K562 (cell line): ENCODE results near the gene PILRA. TPM values are rescaled to one million over a fixed set of nuclear protein-coding genes. Genes with fewer than 3 reads are reported as not detected.
A peak's percentile ranks its signal among the peaks of the same experiment; 100 is the strongest.

Experiments used
- ATAC-seq: fragments of 200-7000 bp; cut with Tn5 transposase; 3 replicates; pipeline ENCODE4 v1.9.1; 2020; ENCODE audit warnings: moderate library complexity
- BruUV-seq: library from RNA; stranded (reverse); fragments of 400-500 nt; replicated peaks from 2 replicates; lab custom pipeline; 2021; lab: Mats Ljungman, UMichigan
- CTCF ChIA-PET: fragments of 300-600 bp; formaldehyde crosslinking; extraction: SDS; loops from one replicate; lab custom pipeline; 2021; ENCODE audit warnings: low intra/inter-chr PET ratio; lab: Yijun Ruan, JAX
- POLR2A ChIA-PET: fragments of 300-600, 350-650 bp; sonication (Branson Sonifier 250); formaldehyde crosslinking; extraction: SDS; loops from one replicate; lab custom pipeline; 2021; ENCODE audit warnings: antibody characterized with exemption, inconsistent platforms; lab: Yijun Ruan, JAX
- DNase-seq, 4 experiments: peaks; one replicate each; pipeline versions ENCODE4 v3.0.0 to v3.0.0-alpha.2; 2011 to 2018; ENCODE audit warnings: low spot score in 3 of 4, mixed read lengths in 3 of 4; ENCODE audit errors: extremely low read depth in 1 of 4
- FAIRE-seq: peaks from 2 replicates; lab custom pipeline; 2011; peaks lifted over from hg19 to GRCh38; lab: Jason Lieb, UNC
- H2AFZ ChIP-seq: 2 replicates; pipeline ENCODE4 v1.6.0; 2011; ENCODE audit warnings: low read depth, low read length, control low read depth, inconsistent platforms
- H3K27ac ChIP-seq: fragments of 200-600 bp; 3 replicates; pipeline ENCODE4 v1.8.0; 2011; ENCODE audit warnings: low read depth, mild to moderate bottlenecking, control low read depth, inconsistent platforms, low read length, moderate library complexity, mixed read lengths; ENCODE audit errors: extremely low read depth
- H3K27me3 ChIP-seq, 2 experiments: fragments of 300-600 bp in 1 of 2; 2 replicates in 1 of 2; 3 replicates in 1 of 2; pipeline versions ENCODE4 v1.6.0 to v1.8.0; 2011; ENCODE audit warnings: inconsistent platforms in 2 of 2, low read length in 2 of 2, mild to moderate bottlenecking in 1 of 2, mixed read lengths in 1 of 2, moderate library complexity in 1 of 2; ENCODE audit not compliant: control insufficient read depth in 2 of 2, insufficient read depth in 2 of 2
- H3K36me3 ChIP-seq: fragments of 300-600 bp; 3 replicates; pipeline ENCODE4 v1.8.0; 2011; ENCODE audit warnings: mild to moderate bottlenecking, low read length, inconsistent platforms; ENCODE audit not compliant: control insufficient read depth, insufficient read depth
- H3K4me1 ChIP-seq, 2 experiments: fragments of 200-600 bp in 1 of 2; replicated peaks in 1 of 2; 2 replicates in 1 of 2; 3 replicates in 1 of 2; pipeline versions ENCODE4 v1.5.1 to v1.8.0; 2011; ENCODE audit warnings: inconsistent platforms in 2 of 2, low read length in 2 of 2, mild to moderate bottlenecking in 1 of 2, mixed read lengths in 1 of 2, moderate library complexity in 1 of 2; ENCODE audit not compliant: control insufficient read depth in 2 of 2, insufficient read depth in 2 of 2
- H3K4me2 ChIP-seq: 2 replicates; pipeline ENCODE4 v1.6.1; 2011; ENCODE audit warnings: low read length, control low read depth, inconsistent platforms, mixed read lengths; ENCODE audit not compliant: insufficient read depth
- H3K4me3 ChIP-seq: fragments of 200-600 bp; sonication (generic), shearing (Covaris generic); 2 replicates; pipeline ENCODE4 v1.5.1; 2016; ENCODE audit warnings: control low read depth, inconsistent platforms
- H3K79me2 ChIP-seq: fragments of 200-600 bp; 3 replicates; pipeline ENCODE4 v1.8.0; 2011; ENCODE audit warnings: low read length, inconsistent platforms; ENCODE audit not compliant: control insufficient read depth, insufficient read depth
- H3K9ac ChIP-seq, 2 experiments: 2 replicates each; pipeline versions ENCODE4 v1.6.0 to v1.6.1; 2011; ENCODE audit warnings: low read depth in 2 of 2, low read length in 2 of 2, control low read depth in 1 of 2, inconsistent platforms in 1 of 2, mild to moderate bottlenecking in 1 of 2, mixed read lengths in 1 of 2; ENCODE audit not compliant: insufficient read depth in 1 of 2
- H3K9me1 ChIP-seq: one replicate; pipeline ENCODE4 v1.6.0; 2011; ENCODE audit warnings: inconsistent platforms, mild to moderate bottlenecking, low read length, moderate library complexity; ENCODE audit not compliant: control insufficient read depth, insufficient read depth
- H3K9me3 ChIP-seq: replicated peaks from 2 replicates; pipeline ENCODE4 v1.5.1; 2011; ENCODE audit warnings: low read depth, low read length, inconsistent platforms; ENCODE audit not compliant: control insufficient read depth, insufficient read depth
- H4K20me1 ChIP-seq: replicated peaks from 2 replicates; pipeline ENCODE4 v1.6.1; 2011; ENCODE audit warnings: low read length, inconsistent platforms, mixed read lengths; ENCODE audit not compliant: control insufficient read depth, insufficient read depth
- ELK3 ChIP-seq: fragments of 450-650 bp; formaldehyde crosslinking; IDR thresholded peaks from 2 replicates; pipeline ENCODE4 v1.4.0; 2020; ENCODE audit warnings: mild to moderate bottlenecking
- IRF9 ChIP-seq: fragments of 450-650 bp; IDR thresholded peaks from 2 replicates; pipeline ENCODE4 v1.6.1; 2016; ENCODE audit warnings: missing biosample characterization, missing genetic modification characterization
- KLF10 ChIP-seq: fragments of 250-450 bp; sonication (Bioruptor Pico); IDR thresholded peaks from 2 replicates; pipeline ENCODE4 v1.6.1; 2021; ENCODE audit warnings: matching md5 sums
- YBX1 ChIP-seq: fragments of 450-650 bp; IDR thresholded peaks from 2 replicates; pipeline ENCODE4 v1.7.1; 2016; ENCODE audit warnings: mild to moderate bottlenecking
- ZNF407 ChIP-seq: fragments of 450-650 bp; IDR thresholded peaks from 2 replicates; pipeline ENCODE4 v1.6.1; 2016; ENCODE audit warnings: low read depth
- WGBS: fragments of 100-300 bp; shearing (Covaris generic); methylation state at CpG from one replicate; pipeline ENCODE4 v1.1.6; 2016; ENCODE audit warnings: low coverage, mixed read lengths; ENCODE audit not compliant: insufficient coverage; ENCODE audit errors: missing lambda C conversion rate; 5-methylcytosine and 5-hydroxymethylcytosine counted together
- in situ Hi-C: fragments of 300-500 bp; cut with MboI; formaldehyde crosslinking; loops from 4 replicates; pipeline ENCODE4 v1.15.0; 2018; ENCODE audit warnings: inconsistent platforms, mixed read lengths
- intact Hi-C: fragments of 100-400 bp; cut with micrococcal nuclease; formaldehyde crosslinking; loops from 2 replicates; pipeline ENCODE4 v1.14.2; 2022
- polyA plus RNA-seq, 8 experiments: library from polyadenylated mRNA; depleted of rRNA in 4 of 8; stranded (reverse) in 5 of 8; unstranded in 3 of 8; fragments of >200 nt; fragmentation: Nextera tagmentation in 2 of 8; fragmentation: Illumina TruSeq in 1 of 8; extraction: Ambion mirVana in 2 of 8; extraction: Trizol in 1 of 8; gene quantifications; 2 replicates each; pipeline versions ENCODE4 v1.2.1 to v1.2.3, GENCODE V29; 2011 to 2014; ENCODE audit warnings: inconsistent platforms in 1 of 8, missing spikeins in 1 of 8
- total RNA-seq, 7 experiments: library from RNA; depleted of rRNA in 6 of 7; stranded (reverse); fragments of >200 nt in 6 of 7; fragmentation: Illumina TruSeq in 2 of 7; extraction: Trizol in 2 of 7; gene quantifications; 2 replicates each; pipeline versions ENCODE4 v1.2.1 to v1.2.3, GENCODE V29; 2011 to 2021; ENCODE audit warnings: low replicate concordance in 1 of 7
- TF ChIP-seq, protein P1 (sequence below): fragments of 250-450 bp; sonication (Bioruptor Pico); IDR thresholded peaks from 2 replicates; pipeline ENCODE4 v1.8.0; 2021; ENCODE audit warnings: moderate library complexity, mild to moderate bottlenecking, inconsistent platforms

PILRA gene
- total and polyA plus RNA-seq, 9 of the 15 experiments (the other 6 are each of a cell fraction or from before 2014, with no cell fraction given) = 0.13 to 1.8 (median 0.62) TPM

GRCh38 chr7:100407285-100408180, 34.2 kb downstream of the PILRA start:
- H3K9me3 ChIP-seq = no peaks in the 10 kb centered on the region
- no peaks in the 10 kb centered on the region; the same call in 1 of the 2 replicates for H4K20me1 ChIP-seq
- in situ Hi-C loops = no loop called here
- DNase-seq (peak; percentile 69 to 85 (median 75)), FAIRE-seq (peak; percentile 94), ATAC-seq (peak; percentile 96)
- H2AFZ ChIP-seq = no peak overlapping the region
- intact Hi-C loops = loop anchor here (2.0 to 10.0 kb wide), 3 partner anchors 35 to 317 kb away; partner anchors contain the start of genes EPO and PILRA
- H3K4me1 ChIP-seq = peaks cover 4 to 5% of the 10 kb centered on the region in 2 experiments; a peak in 1 of 5 replicates
- CTCF ChIA-PET = interaction anchor here (0.8 to 1.2 kb wide), 3 partner anchors 43 to 495 kb away, joined by 3 to 5 read pairs (median 4); no protein-coding TSS in a partner anchor
- POLR2A ChIA-PET = interaction anchor here (0.5 to 2.4 kb wide), 9 partner anchors 8 to 844 kb away, joined by 3 to 13 read pairs (median 3); partner anchors contain the start of genes MEPCE and ZCWPW1
- H3K27me3 ChIP-seq = peaks cover 24 to 33% of the 10 kb centered on the region in 2 experiments
- H3K9ac ChIP-seq = no peak overlapping the region
- 13% methylated on average over 12 of the region's 12 CpGs for WGBS
- no peaks in the 10 kb centered on the region for H3K36me3 ChIP-seq
- H3K79me2 ChIP-seq = no peaks in the 10 kb centered on the region
- BruUV-seq = no TSS peak
- H3K4me2 ChIP-seq = no peak overlapping the region
- H3K9me1 ChIP-seq = no peaks in the 10 kb centered on the region
- H3K4me3 ChIP-seq = no peak overlapping the region
- H3K27ac ChIP-seq = no peak overlapping the region
- TF ChIP-seq ELK3 (CRISPR knock-in tag) = no peak
- TF ChIP-seq, protein P1, sequence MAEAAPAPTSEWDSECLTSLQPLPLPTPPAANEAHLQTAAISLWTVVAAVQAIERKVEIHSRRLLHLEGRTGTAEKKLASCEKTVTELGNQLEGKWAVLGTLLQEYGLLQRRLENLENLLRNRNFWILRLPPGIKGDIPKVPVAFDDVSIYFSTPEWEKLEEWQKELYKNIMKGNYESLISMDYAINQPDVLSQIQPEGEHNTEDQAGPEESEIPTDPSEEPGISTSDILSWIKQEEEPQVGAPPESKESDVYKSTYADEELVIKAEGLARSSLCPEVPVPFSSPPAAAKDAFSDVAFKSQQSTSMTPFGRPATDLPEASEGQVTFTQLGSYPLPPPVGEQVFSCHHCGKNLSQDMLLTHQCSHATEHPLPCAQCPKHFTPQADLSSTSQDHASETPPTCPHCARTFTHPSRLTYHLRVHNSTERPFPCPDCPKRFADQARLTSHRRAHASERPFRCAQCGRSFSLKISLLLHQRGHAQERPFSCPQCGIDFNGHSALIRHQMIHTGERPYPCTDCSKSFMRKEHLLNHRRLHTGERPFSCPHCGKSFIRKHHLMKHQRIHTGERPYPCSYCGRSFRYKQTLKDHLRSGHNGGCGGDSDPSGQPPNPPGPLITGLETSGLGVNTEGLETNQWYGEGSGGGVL (CRISPR knock-in tag) = no peak
- TF ChIP-seq IRF9 (tag) = no peak
- TF ChIP-seq YBX1 = no peak
- TF ChIP-seq ZNF407 = no peak
- TF ChIP-seq KLF10 (CRISPR knock-in tag) = no peak
